GM18873 (cell line): ENCODE results near the gene LCLAT1.
"Not testable (repeated sequence)": the region's sequence is repeated elsewhere in the genome, so short reads cannot be mapped to it uniquely, and the experiment has no call there.

Experiments
- ATAC-seq: cut with Tn5 transposase; IDR thresholded peaks from one replicate; pipeline ENCODE4 v1.9.1; 2021; ENCODE audit warnings: mild to moderate bottlenecking, moderate library complexity, moderate number of reproducible peaks; ENCODE audit not compliant: unreplicated experiment, low FRiP score

LCLAT1 gene

GRCh38 chr2:30453498-30453897, 6.5 kb downstream of the LCLAT1 start:
- no peak for ATAC-seq

DNA sequence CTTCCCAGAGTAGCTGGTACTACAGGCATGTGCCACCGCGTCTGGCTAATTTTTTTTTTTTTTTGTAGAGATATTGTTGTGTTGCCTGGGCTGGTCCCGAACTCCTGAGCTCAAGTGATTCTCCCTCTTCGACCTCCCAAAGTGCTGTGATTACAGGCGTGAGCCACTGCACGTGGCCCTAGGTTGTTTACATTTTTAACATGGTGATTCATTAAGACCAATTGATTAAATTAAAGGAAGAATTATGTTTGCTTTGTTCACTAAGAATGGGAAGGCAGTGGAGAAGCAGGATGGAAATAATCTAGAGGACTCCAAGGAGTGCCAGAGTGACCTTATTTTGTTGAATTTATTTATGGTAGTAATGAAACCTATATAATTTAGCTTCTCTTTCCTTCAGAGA, 7.5 kb downstream of the LCLAT1 start:
- no peak for ATAC-seq

DNA sequence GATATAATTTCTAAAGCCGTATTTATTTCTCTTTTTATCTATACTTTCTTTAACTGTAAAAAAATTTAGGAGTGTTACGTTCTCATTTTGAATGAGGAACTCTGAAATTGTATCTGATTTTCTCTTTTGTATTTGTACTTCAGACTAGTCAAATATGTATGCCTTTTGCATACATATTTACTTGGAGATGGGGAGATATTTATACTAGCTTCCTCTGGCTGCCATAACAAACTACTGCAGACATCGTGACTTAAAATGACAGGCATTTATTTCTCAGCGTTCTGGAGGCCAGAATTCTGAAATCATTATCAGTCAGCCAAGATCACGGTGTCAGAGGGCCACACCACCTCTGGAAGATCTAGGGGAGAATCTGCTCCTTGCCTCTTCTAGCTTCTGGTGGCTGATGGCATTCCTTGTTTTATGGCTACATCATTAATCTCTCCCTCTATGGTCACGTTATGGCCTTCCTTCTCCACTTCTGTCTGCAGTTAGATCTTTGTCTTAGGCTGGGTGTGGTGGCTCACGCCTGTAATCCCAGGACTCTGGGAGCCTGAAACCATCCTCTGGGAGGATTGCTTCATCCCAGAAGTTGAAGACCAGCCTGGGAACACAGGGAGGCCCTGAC, 8.2 kb downstream of the LCLAT1 start:
- no peak for ATAC-seq

GRCh38 chr2:30456106-30456505, 9.1 kb downstream of the LCLAT1 start:
- no peak for ATAC-seq

DNA sequence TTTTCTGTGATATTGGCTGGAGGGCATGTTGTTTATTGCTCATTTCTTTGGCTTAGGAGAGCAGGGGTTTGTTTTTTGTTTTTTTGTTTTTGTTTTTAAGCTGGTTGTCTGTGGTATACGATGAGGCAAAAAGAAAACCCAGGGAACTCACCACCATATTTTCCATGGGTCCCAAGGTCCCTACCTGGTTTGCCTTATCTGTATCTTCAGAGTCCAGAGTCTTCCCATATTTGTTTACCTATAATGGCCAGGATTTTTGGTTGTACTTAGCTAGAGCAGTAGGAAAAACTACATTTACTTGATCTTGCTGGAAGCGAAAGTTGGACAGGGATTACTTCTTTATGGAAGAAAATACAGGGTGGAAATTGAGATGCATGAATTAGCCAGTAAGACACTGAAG, 9.5 kb downstream of the LCLAT1 start:
- ATAC-seq: no peak

DNA sequence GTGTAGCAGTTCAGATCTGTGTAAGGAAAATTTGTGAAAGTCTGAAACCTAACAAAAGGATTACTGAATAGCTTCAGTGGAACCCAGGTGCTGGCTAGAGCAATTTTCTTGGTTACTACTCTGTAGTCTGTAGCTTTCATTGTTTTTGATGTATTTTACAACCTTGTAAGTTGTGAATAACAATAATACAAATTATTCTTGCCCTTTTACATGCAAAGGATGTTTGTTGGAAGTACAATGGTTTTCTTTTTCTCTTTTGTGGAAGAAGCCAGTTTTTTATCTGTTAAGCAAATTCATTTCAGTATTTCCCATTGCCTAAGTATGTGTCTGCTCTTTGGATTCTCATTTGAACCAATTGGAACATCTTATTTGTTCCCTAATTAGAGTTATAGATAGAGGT, 10.2 kb downstream of the LCLAT1 start:
- no peak for ATAC-seq

- no peak for ATAC-seq
Observed at GRCh38 chr2:30459140-30459539, 12.1 kb downstream of the LCLAT1 start.

- ATAC-seq: no peak
Observed at GRCh38 chr2:30462131-30462857, 15.2 kb downstream of the LCLAT1 start.

DNA sequence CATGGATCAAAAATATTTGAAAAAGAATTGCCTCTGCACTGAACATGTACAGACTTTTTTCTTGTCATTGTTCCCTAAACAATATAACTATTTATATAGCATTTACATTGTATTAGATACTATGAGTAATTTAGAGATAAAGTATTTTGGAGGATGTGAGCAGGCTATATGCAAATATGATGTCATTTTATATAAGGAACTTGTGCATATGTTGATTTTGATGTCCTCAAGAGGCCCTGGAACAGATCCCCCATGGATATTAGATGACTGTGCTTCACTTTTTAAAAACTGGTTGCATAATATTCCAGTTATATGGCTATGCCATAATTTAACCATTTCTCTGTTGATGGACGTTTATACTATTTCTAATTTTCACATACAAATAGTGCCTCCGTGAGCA, 16.5 kb downstream of the LCLAT1 start:
- no peak for ATAC-seq

DNA sequence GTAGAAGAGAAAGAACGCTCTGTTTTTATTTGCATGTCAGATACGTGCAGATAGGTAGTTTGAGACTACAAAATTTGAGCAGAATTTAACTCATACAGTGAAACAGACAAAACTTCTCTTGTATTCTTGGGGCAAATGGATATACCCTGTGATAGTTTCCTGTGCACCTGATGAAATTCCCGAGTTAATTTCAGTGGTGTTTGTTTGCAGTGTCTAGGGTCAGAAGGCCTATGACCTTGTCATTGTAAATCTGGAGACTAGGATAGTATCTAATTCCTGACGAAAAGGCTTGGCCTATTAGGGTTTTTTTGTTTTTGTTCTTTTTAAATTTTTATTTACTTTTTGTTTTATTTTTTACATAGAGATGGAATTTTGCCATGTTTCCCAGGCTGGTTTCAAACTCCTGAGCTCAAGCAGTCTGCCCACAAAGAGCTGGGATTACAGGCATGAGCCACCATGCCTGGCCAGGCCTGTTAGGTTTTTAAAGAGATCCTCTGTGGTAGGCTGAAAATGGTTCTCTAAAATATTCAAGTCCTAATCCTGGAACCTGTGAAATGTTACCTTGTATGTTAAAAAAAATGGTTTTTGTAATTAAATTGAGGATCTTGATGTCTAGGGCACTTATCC, 17.6 kb downstream of the LCLAT1 start:
- ATAC-seq: no peak

DNA sequence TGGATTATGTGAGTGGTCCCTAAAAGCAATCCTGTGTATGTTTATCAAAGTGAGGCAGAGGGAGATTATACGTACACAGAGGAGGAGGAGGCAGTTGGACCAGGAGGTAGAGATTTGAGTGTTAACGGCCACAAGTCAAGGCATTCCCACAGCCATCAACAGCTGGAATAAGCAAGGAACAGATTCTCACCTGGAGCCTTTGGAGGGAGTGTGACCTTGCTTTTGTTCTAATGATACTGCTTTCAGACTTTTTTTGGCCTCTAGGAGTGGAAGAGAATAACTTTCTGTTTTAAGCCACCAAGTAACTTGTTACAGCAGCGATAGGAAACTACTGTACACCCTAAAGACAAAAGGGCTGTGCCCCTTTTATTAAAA, 18.1 kb downstream of the LCLAT1 start:
- ATAC-seq: no peak

DNA sequence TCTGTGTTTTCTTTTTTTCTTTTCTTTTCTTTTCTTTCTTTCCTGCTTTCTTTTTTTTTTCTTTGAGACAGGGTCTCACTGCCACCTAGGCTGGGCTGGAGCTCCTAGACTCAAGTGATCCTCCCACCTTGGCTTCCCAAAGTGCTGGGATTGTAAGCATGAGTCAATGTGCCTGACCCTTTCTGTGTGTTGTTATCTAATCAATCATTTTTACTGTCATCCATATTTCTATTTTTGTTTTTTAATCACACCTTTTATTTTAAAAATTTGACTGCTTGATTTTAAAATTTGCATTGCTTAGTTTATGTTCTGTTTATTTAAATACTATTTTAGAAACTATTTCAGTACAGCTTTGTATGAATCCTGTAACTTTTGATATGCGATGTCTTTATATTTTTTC, 19.2 kb downstream of the LCLAT1 start:
- no peak for ATAC-seq

- not testable (repeated sequence) for ATAC-seq
Observed at GRCh38 chr2:30467062-30467826, 20.2 kb downstream of the LCLAT1 start.

DNA sequence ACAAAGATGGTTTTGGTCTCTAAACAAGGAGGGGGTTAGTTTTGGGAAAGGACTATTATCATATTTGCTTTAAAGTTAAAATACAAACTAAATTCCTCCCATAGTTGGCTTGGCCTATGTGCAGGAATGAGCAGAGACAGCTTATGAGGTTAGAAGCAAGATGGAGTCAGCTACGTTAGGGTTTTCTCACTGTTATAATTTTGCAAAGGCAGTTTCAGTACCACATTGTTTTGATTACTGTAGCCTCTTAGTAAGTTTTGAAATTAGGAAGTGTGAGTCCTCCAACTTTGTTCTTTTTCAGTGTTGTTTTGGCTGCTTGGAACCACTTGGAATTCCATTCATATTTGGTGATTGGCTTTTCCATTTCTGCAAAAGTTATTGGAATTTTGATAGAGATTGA, 23.4 kb downstream of the LCLAT1 start:
- no peak for ATAC-seq

DNA sequence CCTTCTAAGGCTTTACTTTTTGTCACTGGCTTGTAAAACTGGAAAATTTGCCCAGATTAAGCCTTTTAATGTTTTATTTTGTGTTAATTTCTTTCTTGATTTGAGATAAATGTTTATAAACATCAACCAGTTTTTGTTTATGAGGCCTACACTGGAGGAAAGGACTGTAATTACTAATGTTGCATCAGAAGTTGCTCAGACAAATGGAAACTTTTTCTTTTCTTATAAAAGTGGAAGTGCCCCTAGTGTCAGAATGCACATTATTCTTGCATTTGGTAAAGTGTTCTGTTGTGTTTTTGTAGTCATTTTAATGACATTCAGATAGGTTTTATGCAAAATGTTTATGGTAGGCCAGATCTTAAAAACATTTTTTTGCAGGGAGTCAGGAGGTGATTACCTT, 25.3 kb downstream of the LCLAT1 start:
- no peak for ATAC-seq

GRCh38 chr2:30475542-30475941, 28.5 kb downstream of the LCLAT1 start:
- ATAC-seq: no peak

GRCh38 chr2:30476636-30477035, 29.6 kb downstream of the LCLAT1 start:
- ATAC-seq: no peak

GRCh38 chr2:30480703-30481322, 33.8 kb downstream of the LCLAT1 start:
- ATAC-seq: no peak

- no peak for ATAC-seq
Observed at GRCh38 chr2:30481323-30481800, 34.3 kb downstream of the LCLAT1 start.

GRCh38 chr2:30482011-30482410, 35.0 kb downstream of the LCLAT1 start:
- ATAC-seq: no peak

DNA sequence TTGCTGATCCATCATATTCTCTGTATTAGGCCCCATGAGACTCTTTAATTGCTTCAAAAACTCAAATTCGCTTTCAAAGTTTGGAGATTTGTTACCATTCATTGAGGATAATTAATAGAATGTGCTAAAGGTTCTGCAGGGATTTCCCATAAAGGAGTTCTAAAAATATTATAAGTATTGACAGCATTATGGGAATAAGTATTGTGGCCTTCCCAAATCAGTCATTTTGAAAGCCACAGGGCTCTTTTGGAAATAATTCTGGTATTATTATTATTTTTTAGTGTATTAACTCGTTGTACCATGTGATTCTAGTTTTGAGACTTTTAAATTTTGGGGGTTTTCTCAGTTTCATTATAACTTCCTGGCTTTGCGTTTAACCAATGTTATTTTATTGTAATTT, 37.1 kb downstream of the LCLAT1 start:
- no peak for ATAC-seq
